ENCODE results near the gene GDPD5.

- TF ChIP-seq, protein P1, sequence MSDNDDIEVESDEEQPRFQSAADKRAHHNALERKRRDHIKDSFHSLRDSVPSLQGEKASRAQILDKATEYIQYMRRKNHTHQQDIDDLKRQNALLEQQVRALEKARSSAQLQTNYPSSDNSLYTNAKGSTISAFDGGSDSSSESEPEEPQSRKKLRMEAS (IDR thresholded peaks at IDR 0.05) = no peak
- TF ChIP-seq, protein P2, sequence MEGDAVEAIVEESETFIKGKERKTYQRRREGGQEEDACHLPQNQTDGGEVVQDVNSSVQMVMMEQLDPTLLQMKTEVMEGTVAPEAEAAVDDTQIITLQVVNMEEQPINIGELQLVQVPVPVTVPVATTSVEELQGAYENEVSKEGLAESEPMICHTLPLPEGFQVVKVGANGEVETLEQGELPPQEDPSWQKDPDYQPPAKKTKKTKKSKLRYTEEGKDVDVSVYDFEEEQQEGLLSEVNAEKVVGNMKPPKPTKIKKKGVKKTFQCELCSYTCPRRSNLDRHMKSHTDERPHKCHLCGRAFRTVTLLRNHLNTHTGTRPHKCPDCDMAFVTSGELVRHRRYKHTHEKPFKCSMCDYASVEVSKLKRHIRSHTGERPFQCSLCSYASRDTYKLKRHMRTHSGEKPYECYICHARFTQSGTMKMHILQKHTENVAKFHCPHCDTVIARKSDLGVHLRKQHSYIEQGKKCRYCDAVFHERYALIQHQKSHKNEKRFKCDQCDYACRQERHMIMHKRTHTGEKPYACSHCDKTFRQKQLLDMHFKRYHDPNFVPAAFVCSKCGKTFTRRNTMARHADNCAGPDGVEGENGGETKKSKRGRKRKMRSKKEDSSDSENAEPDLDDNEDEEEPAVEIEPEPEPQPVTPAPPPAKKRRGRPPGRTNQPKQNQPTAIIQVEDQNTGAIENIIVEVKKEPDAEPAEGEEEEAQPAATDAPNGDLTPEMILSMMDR (IDR thresholded peaks at IDR 0.05) = no peak
- TF ChIP-seq KDM1A (IDR thresholded peaks at IDR 0.05; ENCODE audit: low read depth) (no peak), EHMT2 (IDR thresholded peaks at IDR 0.05; ENCODE audit: low read depth) (no peak), USF2 (IDR thresholded peaks at IDR 0.05) (no peak), CEBPB (IDR thresholded peaks at IDR 0.05) (no peak), NPAS2 (CRISPR knock-in tag; IDR thresholded peaks at IDR 0.05; ENCODE audit: borderline replicate concordance) (no peak), POLR2AphosphoS2 (conservative IDR thresholded peaks at IDR 0.05; ENCODE audit: low read length) (no peak)
Measured at GRCh38 chr11:75555079-75555811, 29.5 kb upstream of the GDPD5 start.
